Measurements from ENCODE around the gene KIF2B. TPM values are rescaled to one million over a fixed set of nuclear protein-coding genes. Genes with fewer than 3 reads are reported as not detected.

Gene KIF2B
- total and polyA plus RNA-seq, 9 of the 15 experiments (the other 6 are each of a cell fraction or from before 2014, with no cell fraction given) = not detected

DNA sequence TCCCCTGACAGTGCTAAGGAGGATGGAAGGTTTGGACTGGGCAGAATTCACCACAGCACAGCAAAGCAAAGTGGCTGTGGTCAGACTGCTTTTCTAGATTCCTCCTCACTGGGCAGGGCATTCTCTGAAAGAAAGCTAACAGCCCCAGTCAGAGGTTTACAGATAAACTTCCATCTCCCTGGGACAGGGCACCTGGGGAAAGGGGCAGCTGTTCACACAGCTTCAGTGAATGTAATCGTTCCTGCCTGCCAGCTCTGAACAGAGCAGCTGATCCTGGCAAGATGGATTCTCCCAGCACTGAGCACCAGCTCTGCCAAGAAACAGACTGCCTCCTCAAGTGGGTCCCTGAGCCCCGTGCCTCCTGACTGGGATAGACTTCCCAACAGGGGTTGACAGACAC, 42.4 kb upstream of the KIF2B start:
- ATAC-seq = no peak
- intact Hi-C loops (cut with micrococcal nuclease) = no loop called here
- no TSS peak for BruUV-seq (replicated peaks)
- FAIRE-seq = no peak
- WGBS (ENCODE audit: insufficient coverage, low coverage, missing lambda C conversion rate) = 35% methylated on average over 2 of the region's 2 CpGs
- no peaks in the 10 kb centered on the region for H3K27me3 ChIP-seq (ENCODE audit: control insufficient read depth in 2 of 2, insufficient read depth in 2 of 2, low read length in 2 of 2)
- TF ChIP-seq ZNF764 (CRISPR knock-in tag; IDR thresholded peaks at IDR 0.05; ENCODE audit: low read depth) (no peak), ETV5 (CRISPR knock-in tag; IDR thresholded peaks at IDR 0.05; ENCODE audit: low read depth) (no peak), ZNF134 (CRISPR knock-in tag; conservative IDR thresholded peaks at IDR 0.05) (no peak), ERF (CRISPR knock-in tag; IDR thresholded peaks at IDR 0.05) (no peak), BCOR (IDR thresholded peaks at IDR 0.05) (no peak), DPF2 (IDR thresholded peaks at IDR 0.05) (no peak)
- TF ChIP-seq, protein P1, sequence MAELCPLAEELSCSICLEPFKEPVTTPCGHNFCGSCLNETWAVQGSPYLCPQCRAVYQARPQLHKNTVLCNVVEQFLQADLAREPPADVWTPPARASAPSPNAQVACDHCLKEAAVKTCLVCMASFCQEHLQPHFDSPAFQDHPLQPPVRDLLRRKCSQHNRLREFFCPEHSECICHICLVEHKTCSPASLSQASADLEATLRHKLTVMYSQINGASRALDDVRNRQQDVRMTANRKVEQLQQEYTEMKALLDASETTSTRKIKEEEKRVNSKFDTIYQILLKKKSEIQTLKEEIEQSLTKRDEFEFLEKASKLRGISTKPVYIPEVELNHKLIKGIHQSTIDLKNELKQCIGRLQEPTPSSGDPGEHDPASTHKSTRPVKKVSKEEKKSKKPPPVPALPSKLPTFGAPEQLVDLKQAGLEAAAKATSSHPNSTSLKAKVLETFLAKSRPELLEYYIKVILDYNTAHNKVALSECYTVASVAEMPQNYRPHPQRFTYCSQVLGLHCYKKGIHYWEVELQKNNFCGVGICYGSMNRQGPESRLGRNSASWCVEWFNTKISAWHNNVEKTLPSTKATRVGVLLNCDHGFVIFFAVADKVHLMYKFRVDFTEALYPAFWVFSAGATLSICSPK (IDR thresholded peaks at IDR 0.05; ENCODE audit: borderline replicate concordance) = no peak
- no peak overlapping the region; a peak in 1 of 4 replicates for H3K9ac ChIP-seq (ENCODE audit: insufficient read depth in 1 of 2, low read depth in 2 of 2, low read length in 2 of 2)
- H2AFZ ChIP-seq (ENCODE audit: low read depth, low read length) = peak overlapping the region; percentile 74
- no peak overlapping the region for H3K4me3 ChIP-seq
- H3K9me3 ChIP-seq (replicated peaks; ENCODE audit: control insufficient read depth, insufficient read depth, low read depth, low read length) = no peaks in the 10 kb centered on the region
- H3K4me2 ChIP-seq (ENCODE audit: insufficient read depth, low read length) = no peak overlapping the region
- no peak for DNase-seq (ENCODE audit: extremely low read depth in 1 of 4, low spot score in 3 of 4)
- no peaks in the 10 kb centered on the region for H4K20me1 ChIP-seq (replicated peaks; ENCODE audit: control insufficient read depth, insufficient read depth, low read length)
- CTCF ChIA-PET (ENCODE audit: low intra/inter-chr PET ratio) = no interaction called here
- no peaks in the 10 kb centered on the region for H3K36me3 ChIP-seq (ENCODE audit: control insufficient read depth, insufficient read depth, low read length)
- POLR2A ChIA-PET = no interaction called here
- H3K4me1 ChIP-seq (replicated peaks in 1 of 2; ENCODE audit: control insufficient read depth in 2 of 2, insufficient read depth in 2 of 2, low read length in 2 of 2) = no peaks in the 10 kb centered on the region
- no peaks in the 10 kb centered on the region for H3K79me2 ChIP-seq (ENCODE audit: control insufficient read depth, insufficient read depth, low read length)
- no peaks in the 10 kb centered on the region for H3K9me1 ChIP-seq (ENCODE audit: control insufficient read depth, insufficient read depth, low read length)
- in situ Hi-C loops (cut with MboI) = no loop called here
- H3K27ac ChIP-seq (ENCODE audit: extremely low read depth, low read depth, low read length) = no peak overlapping the region

Measured in K562 (cell line).